GM13977 (cell line): Measurements from ENCODE around the gene FLCN.

Experiments
- DNase-seq: peaks from one replicate; pipeline ENCODE4 v3.0.0; 2012; ENCODE audit warnings: low spot score
- CTCF ChIP-seq: IDR thresholded peaks from 2 replicates; pipeline ENCODE4 v1.5.1; 2012; ENCODE audit warnings: mild to moderate bottlenecking, control low read depth; ENCODE audit not compliant: insufficient read depth; ENCODE audit errors: extremely low read depth, missing control alignments
- in situ Hi-C: fragments of 300-500 bp; cut with MboI; formaldehyde crosslinking; loops from one replicate; pipeline ENCODE4 v1.12.0; 2022; ENCODE audit warnings: low sequenced_read_pairs, low pct_unique_long_range_greater_than_20kb, mixed read lengths, inconsistent platforms; ENCODE audit not compliant: unreplicated experiment

The FLCN gene

GRCh38 chr17:17204041-17204591, 32.9 kb downstream of the FLCN start:
- no peak for DNase-seq
- no peak for TF ChIP-seq CTCF
- in situ Hi-C loops, result no loop called here

- in situ Hi-C loops, result no loop called here
- TF ChIP-seq CTCF, result no peak
- DNase-seq, result no peak
These were observed 33.7 kb downstream of the FLCN start for GRCh38 chr17:17203173-17203730.

- no peak for TF ChIP-seq CTCF
- DNase-seq, result no peak
- in situ Hi-C loops, result no loop called here
These were observed 35.1 kb downstream of the FLCN start for GRCh38 chr17:17201907-17202306.

GRCh38 chr17:17201271-17201670, 35.7 kb downstream of the FLCN start:
- TF ChIP-seq CTCF, result no peak
- DNase-seq, result no peak
- in situ Hi-C loops, result no loop called here

GRCh38 chr17:17200831-17201230, 36.1 kb downstream of the FLCN start:
- in situ Hi-C loops, result no loop called here
- DNase-seq, result no peak
- TF ChIP-seq CTCF, result no peak

GRCh38 chr17:17200311-17200710, 36.7 kb downstream of the FLCN start:
- no peak for DNase-seq
- in situ Hi-C loops, result no loop called here
- no peak for TF ChIP-seq CTCF
